IPS-15b (cell line): ENCODE measurements around the gene RLBP1.

ENCODE experiments used
- H3K27me3 ChIP-seq: one replicate; pipeline ENCODE4 v1.6.1; 2013; ENCODE audit warnings: low read length; ENCODE audit not compliant: control insufficient read depth, insufficient read depth
- H3K36me3 ChIP-seq: one replicate; pipeline ENCODE4 v1.6.1; 2013; ENCODE audit warnings: low read length; ENCODE audit not compliant: control insufficient read depth, insufficient read depth
- H3K4me1 ChIP-seq: one replicate; pipeline ENCODE4 v1.6.1; 2013; ENCODE audit warnings: mild to moderate bottlenecking, low read length; ENCODE audit not compliant: control insufficient read depth, insufficient read depth
- H3K4me3 ChIP-seq: one replicate; pipeline ENCODE4 v1.5.1; 2013; ENCODE audit warnings: low read depth, low read length
- H3K9ac ChIP-seq: one replicate; pipeline ENCODE4 v1.6.1; 2013; ENCODE audit warnings: low read depth, mild to moderate bottlenecking, low read length
- H3K9me3 ChIP-seq: one replicate; pipeline ENCODE4 v1.6.1; 2013; ENCODE audit warnings: mild to moderate bottlenecking, low read length; ENCODE audit not compliant: control insufficient read depth, insufficient read depth

The RLBP1 gene

GRCh38 chr15:89192136-89192535 is 29.2 kb downstream of the RLBP1 start:
- peaks cover 2% of the 10 kb centered on the region for H3K36me3 ChIP-seq
- H3K27me3 ChIP-seq, result no peaks in the 10 kb centered on the region
- H3K9ac ChIP-seq, result no peak overlapping the region
- no peaks in the 10 kb centered on the region for H3K4me1 ChIP-seq
- no peak overlapping the region for H3K4me3 ChIP-seq
- H3K9me3 ChIP-seq, result no peaks in the 10 kb centered on the region

- no peaks in the 10 kb centered on the region for H3K4me1 ChIP-seq
- no peak overlapping the region for H3K9ac ChIP-seq
- no peaks in the 10 kb centered on the region for H3K27me3 ChIP-seq
- H3K4me3 ChIP-seq, result no peak overlapping the region
- no peaks in the 10 kb centered on the region for H3K9me3 ChIP-seq
- H3K36me3 ChIP-seq, result peaks cover 2% of the 10 kb centered on the region
Observed at GRCh38 chr15:89187986-89188514, 33.3 kb downstream of the RLBP1 start.

GRCh38 chr15:89187301-89187985 is 33.9 kb downstream of the RLBP1 start:
- Histone ChIP-seq H3K9ac (no peak overlapping the region), H3K27me3 (no peaks in the 10 kb centered on the region), H3K4me1 (no peaks in the 10 kb centered on the region), H3K9me3 (no peaks in the 10 kb centered on the region), H3K4me3 (no peak overlapping the region), H3K36me3 (peaks cover 2% of the 10 kb centered on the region)

GRCh38 chr15:89186803-89187202 is 34.6 kb downstream of the RLBP1 start:
- H3K27me3 ChIP-seq, result no peaks in the 10 kb centered on the region
- H3K4me3 ChIP-seq, result no peak overlapping the region
- no peaks in the 10 kb centered on the region for H3K9me3 ChIP-seq
- no peaks in the 10 kb centered on the region for H3K4me1 ChIP-seq
- H3K9ac ChIP-seq, result no peak overlapping the region
- H3K36me3 ChIP-seq, result peaks cover 2% of the 10 kb centered on the region

GRCh38 chr15:89184886-89185526 is 36.4 kb downstream of the RLBP1 start:
- H3K36me3 ChIP-seq, result peaks cover 2% of the 10 kb centered on the region
- H3K9ac ChIP-seq, result no peak overlapping the region

GRCh38 chr15:89184357-89184756 is 37.0 kb downstream of the RLBP1 start:
- no peaks in the 10 kb centered on the region for H3K9me3 ChIP-seq
- H3K4me3 ChIP-seq, result no peak overlapping the region
- H3K27me3 ChIP-seq, result no peaks in the 10 kb centered on the region
- no peaks in the 10 kb centered on the region for H3K4me1 ChIP-seq
- H3K36me3 ChIP-seq, result peaks cover 2% of the 10 kb centered on the region
- H3K9ac ChIP-seq, result no peak overlapping the region

More at GRCh38 chr15:89184886-89185526, 36.4 kb downstream of the RLBP1 start:
- Histone ChIP-seq H3K9me3 (no peaks in the 10 kb centered on the region), H3K4me1 (no peaks in the 10 kb centered on the region), H3K4me3 (no peak overlapping the region), H3K27me3 (no peaks in the 10 kb centered on the region)

GRCh38 chr15:89179966-89180875 is 41.2 kb downstream of the RLBP1 start:
- H3K4me1 ChIP-seq, result no peaks in the 10 kb centered on the region
- no peak overlapping the region for H3K9ac ChIP-seq
- no peak overlapping the region for H3K4me3 ChIP-seq
- no peaks in the 10 kb centered on the region for H3K9me3 ChIP-seq
- H3K36me3 ChIP-seq, result no peaks in the 10 kb centered on the region
- H3K27me3 ChIP-seq, result no peaks in the 10 kb centered on the region

GRCh38 chr15:89178307-89178977 is 42.9 kb downstream of the RLBP1 start:
- Histone ChIP-seq H3K9me3 (no peaks in the 10 kb centered on the region), H3K4me3 (no peak overlapping the region), H3K9ac (no peak overlapping the region), H3K4me1 (no peaks in the 10 kb centered on the region), H3K27me3 (no peaks in the 10 kb centered on the region), H3K36me3 (no peaks in the 10 kb centered on the region)

- Histone ChIP-seq H3K4me1 (no peaks in the 10 kb centered on the region), H3K9me3 (no peaks in the 10 kb centered on the region), H3K9ac (no peak overlapping the region), H3K4me3 (no peak overlapping the region), H3K36me3 (no peaks in the 10 kb centered on the region), H3K27me3 (no peaks in the 10 kb centered on the region)
Observed at GRCh38 chr15:89177633-89178306, 43.6 kb downstream of the RLBP1 start.

GRCh38 chr15:89177116-89177515 is 44.3 kb downstream of the RLBP1 start:
- Histone ChIP-seq H3K4me3 (no peak overlapping the region), H3K36me3 (no peaks in the 10 kb centered on the region), H3K9me3 (no peaks in the 10 kb centered on the region), H3K9ac (no peak overlapping the region), H3K4me1 (no peaks in the 10 kb centered on the region), H3K27me3 (no peaks in the 10 kb centered on the region)
